GM10266 (cell line): ENCODE measurements around the gene EPHB6.

Experiments
- DNase-seq: peaks from one replicate; pipeline ENCODE4 v3.0.0; 2012; ENCODE audit errors: extremely low spot score
- CTCF ChIP-seq: IDR thresholded peaks from 2 replicates; pipeline ENCODE4 v1.5.1; 2012; ENCODE audit warnings: mild to moderate bottlenecking, low read depth; ENCODE audit not compliant: control insufficient read depth, insufficient read depth; ENCODE audit errors: missing control alignments

EPHB6 gene

GRCh38 chr7:142892951-142893350 is 38.1 kb downstream of the EPHB6 start:
- DNase-seq = no peak
- no peak for TF ChIP-seq CTCF

- no peak for TF ChIP-seq CTCF
Measured at GRCh38 chr7:142894112-142894984, 39.5 kb downstream of the EPHB6 start.

GRCh38 chr7:142894985-142895593 is 40.2 kb downstream of the EPHB6 start:
- TF ChIP-seq CTCF = no peak
- DNase-seq = no peak

More at GRCh38 chr7:142894112-142894984, 39.5 kb downstream of the EPHB6 start:
- DNase-seq = no peak

- DNase-seq = no peak
- TF ChIP-seq CTCF = no peak
Measured at GRCh38 chr7:142896151-142896550, 41.3 kb downstream of the EPHB6 start.

- TF ChIP-seq CTCF = no peak
- DNase-seq = no peak
Measured at GRCh38 chr7:142896741-142897379, 42.0 kb downstream of the EPHB6 start.

- TF ChIP-seq CTCF = no peak
- no peak for DNase-seq
Measured at GRCh38 chr7:142897691-142898090, 42.8 kb downstream of the EPHB6 start.
